Glomerular endothelial cell (primary cell): ENCODE results near the gene REG4. TPM values are rescaled to one million over a fixed set of nuclear protein-coding genes. Genes with fewer than 3 reads are reported as not detected.

Experiments used
- DNase-seq: peaks from one replicate; pipeline ENCODE4 v3.0.0-alpha.2; 2011; ENCODE audit warnings: low read depth, low spot score; ENCODE audit errors: extremely low read depth
- total RNA-seq: library from RNA; depleted of rRNA; stranded (reverse); fragments of >200 nt; gene quantifications from 2 replicates; pipeline ENCODE4 v1.2.3, GENCODE V29; 2015

REG4 gene
- total RNA-seq, 1 donor from 2014 or later, result not detected

- DNase-seq, result no peak
Measured at GRCh38 chr1:119781434-119782210, 29.6 kb downstream of the REG4 start.

- no peak for DNase-seq
Measured at GRCh38 chr1:119779869-119780356, 31.3 kb downstream of the REG4 start.

- DNase-seq, result no peak
Measured at GRCh38 chr1:119778886-119779560, 32.2 kb downstream of the REG4 start.

- no peak for DNase-seq
Measured at GRCh38 chr1:119778359-119778758, 32.9 kb downstream of the REG4 start.

GRCh38 chr1:119774746-119775490 is 36.3 kb downstream of the REG4 start:
- DNase-seq, result no peak

GRCh38 chr1:119773711-119774241 is 37.5 kb downstream of the REG4 start:
- no peak for DNase-seq

- DNase-seq, result no peak
Measured at GRCh38 chr1:119772298-119772697, 39.0 kb downstream of the REG4 start.

- no peak for DNase-seq
Measured at GRCh38 chr1:119771770-119772169, 39.5 kb downstream of the REG4 start.

GRCh38 chr1:119771016-119771415 is 40.2 kb downstream of the REG4 start:
- DNase-seq, result no peak

GRCh38 chr1:119768778-119769177 is 42.5 kb downstream of the REG4 start, which contains the start of gene HMGCS2:
HMGCS2 (minus strand) TSS chr1:119768905; CDS start chr1:119768844, 61 bp downstream.
- no peak for DNase-seq

- no peak for DNase-seq
Measured at GRCh38 chr1:119767486-119767885, 43.8 kb downstream of the REG4 start.

GRCh38 chr1:119766374-119766794 is 44.9 kb downstream of the REG4 start:
- no peak for DNase-seq

- no peak for DNase-seq
Measured at GRCh38 chr1:119764220-119764619, 47.0 kb downstream of the REG4 start.

GRCh38 chr1:119762953-119763352 is 48.3 kb downstream of the REG4 start:
- no peak for DNase-seq

- DNase-seq, result no peak
Measured at GRCh38 chr1:119762409-119762808, 48.9 kb downstream of the REG4 start.

- DNase-seq, result no peak
Measured at GRCh38 chr1:119758584-119758983, 52.7 kb downstream of the REG4 start.

GRCh38 chr1:119752592-119752991 is 58.7 kb downstream of the REG4 start:
- no peak for DNase-seq

GRCh38 chr1:119748040-119748439 is 63.2 kb downstream of the REG4 start:
- no peak for DNase-seq

GRCh38 chr1:119747451-119747850 is 63.8 kb downstream of the REG4 start:
- no peak for DNase-seq

GRCh38 chr1:119745034-119745433 is 66.2 kb downstream of the REG4 start:
- no peak for DNase-seq

- DNase-seq, result no peak
Measured at GRCh38 chr1:119744598-119744942, 66.7 kb downstream of the REG4 start.
